Measurements from ENCODE around the gene TASOR2. TPM values are rescaled to one million over a fixed set of nuclear protein-coding genes. Genes with fewer than 3 reads are reported as not detected.

TASOR2 gene
- total and polyA plus RNA-seq, 8 donors = 6.0 to 362 (median 50.1) TPM

DNA sequence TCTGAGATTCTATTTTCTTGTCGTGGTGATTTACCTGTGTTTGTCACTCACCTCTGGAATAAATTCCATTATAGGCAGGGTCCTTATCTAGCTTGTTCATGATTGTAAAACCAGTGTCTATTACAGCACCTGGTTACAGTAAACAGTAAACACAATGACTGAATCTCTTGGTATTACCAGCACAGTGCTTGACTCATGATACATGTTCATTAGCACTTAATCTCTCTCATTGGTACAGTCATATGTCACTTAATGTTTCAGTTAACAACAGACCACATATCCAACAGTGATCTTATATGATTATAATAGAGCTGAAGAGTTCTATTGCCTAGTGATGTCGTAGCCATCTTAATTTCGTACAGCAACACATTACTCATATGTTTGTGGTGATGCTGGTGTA, 1.6 kb upstream of the TASOR2 start:
- intact Hi-C loops (cut with DNase I; ENCODE audit: low total_unique reads) = no loop called here
- H3K9me3 ChIP-seq = no peaks in the 10 kb centered on the region
- peaks cover 5 to 31% (median 21%) of the 10 kb centered on the region in 4 donors for H3K4me1 ChIP-seq
- H3K27me3 ChIP-seq = peaks cover 0 to 4% (median 0%) of the 10 kb centered on the region in 3 donors
- no peaks in the 10 kb centered on the region for H3K36me3 ChIP-seq
- WGBS, 5 donors = 65 to 83% (median 73%) methylated on average over 3 of the region's 3 CpGs
- TF ChIP-seq POLR2AphosphoS5 (IDR thresholded peaks at IDR 0.05) = no peak
- H3K4me3 ChIP-seq = no peak overlapping the region
- no peak overlapping the region for H3K27ac ChIP-seq
- no peak for DNase-seq

DNA sequence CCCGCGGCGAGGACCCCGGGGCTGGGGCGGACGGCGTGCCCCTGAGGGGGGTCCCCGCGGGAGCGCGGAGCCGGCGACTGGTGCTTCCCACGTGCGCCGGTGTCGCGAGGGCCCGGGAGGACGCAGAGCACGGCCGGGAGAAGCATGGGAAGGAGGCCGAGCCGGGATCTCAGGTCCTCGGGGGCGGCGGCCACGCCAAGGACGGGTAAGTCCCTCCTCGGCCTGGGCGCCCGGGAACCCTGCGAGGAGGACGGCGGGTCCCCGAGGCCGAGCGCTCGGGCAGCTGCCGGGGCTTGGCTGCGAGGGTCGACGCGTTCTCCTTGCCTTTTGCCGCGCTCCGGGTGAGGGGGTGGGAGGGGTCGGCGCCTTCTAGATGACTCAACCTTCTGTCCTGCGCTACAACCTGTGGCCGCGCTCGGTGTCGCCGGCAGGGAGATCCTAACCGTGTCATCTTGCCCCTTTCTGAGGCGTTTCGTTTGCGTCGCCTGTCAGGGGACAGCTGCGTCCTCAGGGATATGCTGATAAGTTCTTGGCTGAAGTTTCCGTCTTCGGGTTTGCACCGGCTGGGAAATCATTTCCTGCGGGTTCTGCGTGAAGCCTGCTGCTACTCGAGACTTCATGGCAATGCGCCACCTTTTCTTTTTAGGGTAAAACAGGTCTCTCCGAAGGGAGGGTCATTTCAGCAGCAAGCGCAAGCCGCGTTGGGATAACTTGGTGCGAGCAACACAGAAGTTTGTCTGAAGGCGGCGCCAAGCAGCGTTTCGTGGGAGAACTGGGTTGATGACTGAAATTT, 529 bp downstream of the TASOR2 start:
- WGBS, 5 donors = 0 to 1% (median 1%) methylated on average over 22 to 77 of the region's 77 CpGs
- H3K4me1 ChIP-seq = peaks cover 5 to 44% (median 22%) of the 10 kb centered on the region in 4 donors
- H3K36me3 ChIP-seq = no peaks in the 10 kb centered on the region
- intact Hi-C loops (cut with DNase I; ENCODE audit: low total_unique reads) = no loop called here
- peak; percentile 66 to 88 for DNase-seq
- no peaks in the 10 kb centered on the region for H3K9me3 ChIP-seq
- no peaks in the 10 kb centered on the region for H3K27me3 ChIP-seq
- TF ChIP-seq, protein P1, sequence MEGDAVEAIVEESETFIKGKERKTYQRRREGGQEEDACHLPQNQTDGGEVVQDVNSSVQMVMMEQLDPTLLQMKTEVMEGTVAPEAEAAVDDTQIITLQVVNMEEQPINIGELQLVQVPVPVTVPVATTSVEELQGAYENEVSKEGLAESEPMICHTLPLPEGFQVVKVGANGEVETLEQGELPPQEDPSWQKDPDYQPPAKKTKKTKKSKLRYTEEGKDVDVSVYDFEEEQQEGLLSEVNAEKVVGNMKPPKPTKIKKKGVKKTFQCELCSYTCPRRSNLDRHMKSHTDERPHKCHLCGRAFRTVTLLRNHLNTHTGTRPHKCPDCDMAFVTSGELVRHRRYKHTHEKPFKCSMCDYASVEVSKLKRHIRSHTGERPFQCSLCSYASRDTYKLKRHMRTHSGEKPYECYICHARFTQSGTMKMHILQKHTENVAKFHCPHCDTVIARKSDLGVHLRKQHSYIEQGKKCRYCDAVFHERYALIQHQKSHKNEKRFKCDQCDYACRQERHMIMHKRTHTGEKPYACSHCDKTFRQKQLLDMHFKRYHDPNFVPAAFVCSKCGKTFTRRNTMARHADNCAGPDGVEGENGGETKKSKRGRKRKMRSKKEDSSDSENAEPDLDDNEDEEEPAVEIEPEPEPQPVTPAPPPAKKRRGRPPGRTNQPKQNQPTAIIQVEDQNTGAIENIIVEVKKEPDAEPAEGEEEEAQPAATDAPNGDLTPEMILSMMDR (IDR thresholded peaks at IDR 0.05) = peak in 3 of 7 experiments; percentile 32 to 44 (median 34)
- no peak for TF ChIP-seq POLR2A (IDR thresholded peaks at IDR 0.05)
- peak overlapping the region; percentile 86 to 95 (median 93) for H3K27ac ChIP-seq
- peak overlapping the region; percentile 95 to 99 (median 98) for H3K4me3 ChIP-seq

DNA sequence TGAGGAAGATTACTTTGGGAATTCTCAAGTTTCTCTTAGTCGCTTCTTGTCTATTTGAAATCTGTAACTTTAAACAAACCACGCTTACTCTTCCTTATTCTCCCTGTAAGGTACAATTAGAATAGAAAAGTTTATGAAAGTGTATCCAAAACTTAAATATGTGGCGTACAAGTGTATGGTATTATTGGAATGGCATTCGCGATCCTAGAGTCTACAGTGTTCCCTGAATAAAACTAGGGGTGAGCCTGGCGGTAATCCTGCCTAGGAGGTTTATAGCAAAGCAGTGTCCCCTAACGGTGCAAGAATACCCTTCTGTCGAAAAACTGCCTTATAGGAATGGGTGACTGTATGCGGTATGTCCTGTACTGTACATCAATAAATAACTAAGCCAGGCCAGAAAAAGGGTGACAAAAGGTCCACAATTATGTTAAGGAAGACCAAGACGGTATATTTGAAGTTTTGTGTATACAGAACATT, 1.2 kb downstream of the TASOR2 start:
- DNase-seq = peak in 1 of 2 donors; percentile 47
- H3K27ac ChIP-seq = peak overlapping the region; percentile 86 to 95 (median 93)
- H3K9me3 ChIP-seq = no peaks in the 10 kb centered on the region
- H3K27me3 ChIP-seq = no peaks in the 10 kb centered on the region
- H3K4me1 ChIP-seq = peaks cover 5 to 44% (median 22%) of the 10 kb centered on the region in 4 donors
- 3 to 4% (median 3%) methylated on average over 10 of the region's 10 CpGs for WGBS, 5 donors
- peak overlapping the region; percentile 95 to 99 (median 98) for H3K4me3 ChIP-seq
- intact Hi-C loops (cut with DNase I; ENCODE audit: low total_unique reads) = no loop called here
- H3K36me3 ChIP-seq = no peaks in the 10 kb centered on the region
- TF ChIP-seq POLR2A (IDR thresholded peaks at IDR 0.05) = no peak

DNA sequence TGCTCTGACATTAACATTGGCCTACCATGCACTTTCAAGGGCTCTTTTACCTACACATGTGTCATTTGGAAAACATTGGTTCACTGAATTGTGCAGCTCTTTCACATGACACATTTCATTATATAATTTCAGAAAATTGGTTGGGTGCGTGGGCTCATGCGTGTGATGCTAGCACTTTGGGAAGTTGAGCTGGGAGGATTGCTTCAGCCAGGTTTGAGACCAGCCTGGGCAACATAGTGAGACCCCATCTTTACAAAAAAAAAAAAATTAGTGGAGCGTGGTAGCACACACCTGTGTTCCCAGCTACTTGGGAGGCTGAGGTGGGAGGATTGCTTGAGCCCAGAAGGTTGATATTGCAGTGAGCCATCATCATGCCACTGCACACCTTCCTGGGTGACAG, 3.9 kb downstream of the TASOR2 start:
- Histone ChIP-seq H3K4me1 (peaks cover 12 to 67% (median 41%) of the 10 kb centered on the region in 4 donors), H3K36me3 (no peaks in the 10 kb centered on the region), H3K27ac (no peak overlapping the region), H3K9me3 (no peaks in the 10 kb centered on the region), H3K4me3 (no peak overlapping the region), H3K27me3 (no peaks in the 10 kb centered on the region)
- 96 to 99% (median 98%) methylated on average over 3 of the region's 3 CpGs for WGBS, 5 donors
- TF ChIP-seq POLR2A (IDR thresholded peaks at IDR 0.05) (no peak), POLR2AphosphoS5 (IDR thresholded peaks at IDR 0.05) (no peak), EP300 (IDR thresholded peaks at IDR 0.05) (no peak)
- TF ChIP-seq, protein P1 (IDR thresholded peaks at IDR 0.05) = no peak
- intact Hi-C loops (cut with DNase I; ENCODE audit: low total_unique reads) = no loop called here
- DNase-seq = no peak

DNA sequence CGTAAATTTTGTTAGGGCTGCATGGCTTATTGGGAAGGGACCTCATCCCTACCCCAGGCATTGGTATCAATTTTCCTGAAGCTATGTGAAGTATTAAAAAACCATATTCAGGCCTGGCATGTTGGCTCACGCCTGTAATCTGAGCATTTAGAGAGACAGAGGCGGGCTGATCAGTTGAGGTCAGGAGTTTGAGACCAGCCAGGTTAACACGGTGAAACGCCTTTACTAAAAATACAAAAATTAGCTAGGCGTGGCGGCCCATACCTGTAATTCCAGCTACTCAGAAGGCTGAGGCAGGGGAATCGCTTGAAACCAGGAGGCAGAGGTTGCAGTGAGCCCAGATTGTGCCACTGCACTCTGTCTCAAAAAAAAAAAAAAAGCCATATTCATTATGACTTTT, 7.1 kb downstream of the TASOR2 start:
- no peak overlapping the region for H3K27ac ChIP-seq
- no peaks in the 10 kb centered on the region for H3K9me3 ChIP-seq
- H3K4me1 ChIP-seq = peaks cover 20 to 69% (median 40%) of the 10 kb centered on the region in 4 donors
- no peaks in the 10 kb centered on the region for H3K27me3 ChIP-seq
- peak overlapping the region in 1 of 4 donors; percentile 56 for H3K4me3 ChIP-seq
- 72 to 85% (median 74%) methylated on average over 8 of the region's 8 CpGs for WGBS, 5 donors
- DNase-seq = no peak
- no peaks in the 10 kb centered on the region for H3K36me3 ChIP-seq
- intact Hi-C loops (cut with DNase I; ENCODE audit: low total_unique reads) = no loop called here
- no peak for TF ChIP-seq EP300 (IDR thresholded peaks at IDR 0.05)
- TF ChIP-seq POLR2A (IDR thresholded peaks at IDR 0.05) = no peak
- TF ChIP-seq, protein P1 (IDR thresholded peaks at IDR 0.05) = no peak
- no peak for TF ChIP-seq POLR2AphosphoS5 (IDR thresholded peaks at IDR 0.05)

Data from stomach (tissue), 9 donors.